HTR-8/SVneo (cell line): Measurements from ENCODE around the gene ELOVL5.
"Not testable (repeated sequence)": the region's sequence is repeated elsewhere in the genome, so short reads cannot be mapped to it uniquely, and the experiment has no call there.

Experiments used
- DNase-seq: peaks from one replicate; pipeline ENCODE4 v3.0.0; 2011; ENCODE audit warnings: low spot score, mixed read lengths; ENCODE audit not compliant: insufficient read length
- FAIRE-seq: peaks from 2 replicates; lab custom pipeline; 2011; peaks lifted over from hg19 to GRCh38; lab: Jason Lieb, UNC

Gene ELOVL5

GRCh38 chr6:53333439-53334408, 15.0 kb downstream of the ELOVL5 start:
- DNase-seq = no peak
- FAIRE-seq = no peak

GRCh38 chr6:53331678-53332077, 17.1 kb downstream of the ELOVL5 start:
- FAIRE-seq (no peak), DNase-seq (no peak)

DNA sequence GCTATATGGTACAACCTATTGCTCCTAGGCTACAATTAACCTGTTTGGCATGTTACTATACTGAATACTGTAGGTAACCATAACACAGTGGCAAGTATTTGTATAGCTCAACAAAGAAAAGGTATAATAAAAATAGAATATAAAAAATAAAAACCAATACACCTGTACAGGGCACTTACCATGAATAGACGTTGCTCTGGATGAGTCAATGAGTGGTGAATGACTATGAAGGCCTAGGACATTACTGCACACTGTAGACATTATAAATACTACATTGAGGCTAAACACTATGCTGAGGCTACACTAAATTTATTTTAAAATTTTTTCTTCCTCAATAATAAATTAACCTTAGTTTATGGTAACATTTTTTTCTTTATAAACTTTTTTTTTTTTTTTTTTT, 18.6 kb downstream of the ELOVL5 start:
- DNase-seq = no peak
- no peak for FAIRE-seq

DNA sequence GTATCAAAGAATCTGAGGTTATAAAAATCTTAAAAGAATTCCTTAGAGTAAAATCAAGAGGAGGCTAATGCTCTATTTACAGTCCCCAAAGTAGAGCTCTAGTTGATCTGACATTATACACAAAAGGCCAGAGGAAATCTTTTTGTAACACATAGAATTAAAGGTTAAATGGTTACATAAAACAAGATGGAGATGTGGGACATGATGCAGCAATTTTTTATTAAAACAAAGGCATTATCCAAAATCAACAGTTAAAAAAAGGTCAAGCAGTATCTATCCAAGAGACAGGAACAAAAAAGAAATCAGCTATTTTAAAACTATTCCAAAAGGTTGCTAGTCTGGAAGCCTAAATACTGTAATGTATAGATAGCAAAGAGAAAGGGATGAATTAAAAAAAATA, 20.4 kb downstream of the ELOVL5 start:
- DNase-seq (no peak), FAIRE-seq (no peak)

GRCh38 chr6:53327017-53327395, 21.7 kb downstream of the ELOVL5 start:
- peak; percentile 74 for FAIRE-seq
- DNase-seq = no peak

DNA sequence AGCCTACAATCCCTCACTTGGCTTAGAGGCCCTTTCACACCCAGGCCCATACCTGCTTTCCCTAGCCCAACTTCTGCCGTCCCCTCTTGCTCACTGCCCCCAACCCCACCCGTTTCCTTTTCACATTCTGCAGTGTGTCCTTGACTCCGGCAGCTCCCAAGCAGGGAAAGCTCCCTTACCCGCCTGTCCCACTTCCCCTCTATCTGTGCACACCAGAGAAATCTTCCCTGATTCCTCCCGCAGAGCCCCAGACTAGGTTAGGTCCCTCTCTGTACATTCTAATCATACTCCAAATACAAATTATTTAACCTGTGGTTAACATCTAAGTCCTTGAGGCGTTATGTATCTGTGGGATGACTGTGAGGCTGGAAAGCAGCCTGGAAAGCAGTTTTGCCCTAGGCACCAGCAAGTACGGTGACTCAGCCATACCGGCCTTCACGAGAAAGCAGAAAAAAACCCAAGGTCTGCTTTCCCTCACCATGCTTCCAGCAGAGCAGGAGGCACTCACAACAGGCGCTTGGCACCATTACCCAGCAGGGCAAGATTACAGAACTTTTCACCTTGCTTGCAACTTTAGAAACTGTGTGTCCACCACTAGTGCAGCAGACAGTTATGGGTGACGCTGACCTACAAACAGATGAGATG, 22.3 kb downstream of the ELOVL5 start:
- FAIRE-seq = peak; percentile 80
- peak; percentile 79 for DNase-seq

DNA sequence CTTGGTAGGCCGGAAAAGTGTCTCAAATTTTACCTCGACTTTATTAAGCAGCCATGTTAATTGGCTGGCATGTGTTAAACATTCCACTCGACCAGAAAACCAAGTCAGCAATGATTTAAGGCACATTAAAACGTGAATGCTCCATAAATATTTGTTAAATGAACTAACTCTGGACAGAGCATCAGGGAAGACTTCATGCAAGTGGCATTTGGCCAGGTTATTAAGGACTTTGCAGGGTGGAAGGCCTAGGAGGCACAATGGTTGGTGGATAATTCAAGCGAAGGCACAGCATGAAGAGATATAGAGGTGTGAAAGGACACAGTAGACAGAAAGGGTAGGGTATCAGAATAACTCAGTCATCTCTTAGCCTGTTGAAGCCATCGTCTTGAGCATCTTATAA, 23.0 kb downstream of the ELOVL5 start:
- DNase-seq (no peak), FAIRE-seq (no peak)

DNA sequence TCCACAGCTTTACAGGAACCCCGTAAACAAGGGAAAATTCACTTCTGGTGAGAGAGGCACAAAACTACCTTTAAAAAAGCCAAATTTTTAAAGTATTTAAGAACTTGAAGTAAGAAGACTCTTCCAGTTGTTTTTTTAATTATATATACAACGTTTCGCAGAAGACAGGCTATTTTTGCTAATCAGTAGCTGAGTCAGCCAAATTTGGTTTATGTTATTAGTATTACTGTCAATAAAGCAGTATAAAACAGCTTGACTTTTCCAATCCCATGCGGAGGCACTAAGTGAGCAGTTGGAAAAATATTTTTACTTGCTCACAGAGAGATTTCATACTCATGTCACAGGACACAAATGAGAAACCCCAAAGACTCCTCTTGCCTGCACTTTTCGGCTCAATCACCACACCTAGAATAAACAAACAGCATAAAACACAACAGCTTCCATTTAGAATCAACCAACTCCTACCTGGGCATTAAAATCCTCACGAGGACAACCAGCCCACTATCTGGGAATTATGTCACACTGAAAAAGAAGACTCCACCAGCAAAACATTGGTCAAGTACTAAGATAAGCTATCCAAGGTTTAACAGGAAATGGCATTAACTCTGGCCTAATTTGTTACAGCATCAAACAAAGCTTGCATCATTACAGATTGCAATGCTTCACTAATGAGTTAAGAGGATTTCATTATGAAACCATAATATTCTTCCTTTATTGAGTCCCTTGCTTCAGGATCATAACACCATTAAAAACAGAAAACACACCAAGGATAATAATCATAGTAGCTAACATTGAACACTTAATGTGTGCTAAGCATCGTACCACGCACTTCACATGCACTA, 26.3 kb downstream of the ELOVL5 start:
- no peak for DNase-seq
- FAIRE-seq = no peak

GRCh38 chr6:53321701-53322100, 27.0 kb downstream of the ELOVL5 start:
- FAIRE-seq (no peak), DNase-seq (no peak)

DNA sequence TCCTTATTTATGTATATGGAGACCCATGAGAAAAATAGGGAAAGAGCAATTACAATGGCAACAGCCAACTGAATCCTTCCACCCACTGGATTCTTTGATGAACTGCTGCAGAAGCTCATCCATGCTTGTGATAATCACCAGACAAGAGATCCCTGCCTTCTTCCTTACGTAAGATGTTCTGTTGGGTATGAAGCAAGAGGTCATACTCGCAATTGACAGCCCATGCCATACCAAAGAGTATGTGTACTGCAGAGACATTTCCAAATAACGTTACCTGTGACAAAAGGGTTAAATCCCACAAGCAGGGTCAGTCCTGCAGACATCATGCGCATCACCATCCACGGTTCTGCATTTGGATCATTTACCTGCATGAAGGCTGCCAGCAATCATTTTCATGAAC, 27.8 kb downstream of the ELOVL5 start:
- DNase-seq (no peak), FAIRE-seq (no peak)

GRCh38 chr6:53318429-53318828, 30.3 kb downstream of the ELOVL5 start:
- no peak for FAIRE-seq

GRCh38 chr6:53317861-53318260, 30.9 kb downstream of the ELOVL5 start:
- DNase-seq = no peak
- FAIRE-seq = no peak

More at GRCh38 chr6:53318429-53318828, 30.3 kb downstream of the ELOVL5 start:
- DNase-seq = no peak

GRCh38 chr6:53317299-53317698, 31.5 kb downstream of the ELOVL5 start:
- FAIRE-seq, DNase-seq: not testable (repeated sequence)

DNA sequence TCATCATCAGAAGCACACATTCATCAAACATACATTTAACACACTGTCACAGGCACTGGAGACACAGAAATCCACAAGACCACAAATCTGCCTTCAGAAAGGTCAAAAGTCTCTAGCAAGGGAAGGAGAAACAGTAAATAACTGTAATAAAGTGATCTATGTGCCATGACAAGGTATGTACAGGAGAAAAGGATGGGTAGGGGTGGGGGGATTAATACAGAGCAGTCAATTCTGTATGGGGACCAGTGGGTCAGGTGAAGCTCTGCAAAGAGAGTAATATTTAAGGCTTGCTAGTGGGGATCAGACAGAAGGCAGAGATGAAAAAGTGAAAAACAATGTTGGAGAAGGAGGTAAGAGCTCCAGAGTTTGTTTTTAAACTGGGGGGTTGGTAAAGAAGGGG, 32.6 kb downstream of the ELOVL5 start:
- no peak for FAIRE-seq
- DNase-seq = no peak

- DNase-seq (no peak), FAIRE-seq (no peak)
Measured at GRCh38 chr6:53315086-53315724, 33.5 kb downstream of the ELOVL5 start.

DNA sequence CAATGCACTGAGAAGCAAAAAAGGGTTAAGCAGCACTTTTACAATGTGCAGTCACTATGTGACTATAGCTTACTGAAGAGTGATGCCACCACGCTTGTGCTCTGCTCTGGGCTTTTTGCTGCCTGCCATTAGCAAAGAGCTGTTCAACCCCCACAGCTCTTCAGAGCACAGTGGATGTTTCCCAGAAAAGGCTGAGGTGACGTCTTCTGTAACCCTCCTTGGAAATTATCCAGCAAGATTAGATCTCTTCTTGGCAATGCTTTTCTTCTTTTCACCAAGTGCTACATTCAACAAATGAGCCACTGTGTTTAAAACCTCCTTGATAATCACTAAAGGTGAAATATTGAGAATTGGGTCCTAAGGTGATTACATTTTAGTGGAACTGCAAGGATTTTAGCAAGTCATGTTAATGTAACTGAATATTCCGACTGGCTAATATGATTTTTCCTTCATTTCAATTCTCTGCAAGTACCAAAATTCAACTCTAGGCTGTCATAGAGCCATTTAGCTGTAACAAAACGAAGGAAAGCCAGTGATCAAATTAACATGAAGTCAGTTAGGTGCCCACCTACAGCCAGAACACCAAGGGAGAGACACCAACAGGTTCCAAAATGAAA, 34.9 kb downstream of the ELOVL5 start:
- FAIRE-seq = no peak
- no peak for DNase-seq

GRCh38 chr6:53312355-53312754, 36.4 kb downstream of the ELOVL5 start:
- DNase-seq (no peak), FAIRE-seq (no peak)

GRCh38 chr6:53311586-53311935, 37.2 kb downstream of the ELOVL5 start:
- FAIRE-seq = no peak
- DNase-seq = no peak

DNA sequence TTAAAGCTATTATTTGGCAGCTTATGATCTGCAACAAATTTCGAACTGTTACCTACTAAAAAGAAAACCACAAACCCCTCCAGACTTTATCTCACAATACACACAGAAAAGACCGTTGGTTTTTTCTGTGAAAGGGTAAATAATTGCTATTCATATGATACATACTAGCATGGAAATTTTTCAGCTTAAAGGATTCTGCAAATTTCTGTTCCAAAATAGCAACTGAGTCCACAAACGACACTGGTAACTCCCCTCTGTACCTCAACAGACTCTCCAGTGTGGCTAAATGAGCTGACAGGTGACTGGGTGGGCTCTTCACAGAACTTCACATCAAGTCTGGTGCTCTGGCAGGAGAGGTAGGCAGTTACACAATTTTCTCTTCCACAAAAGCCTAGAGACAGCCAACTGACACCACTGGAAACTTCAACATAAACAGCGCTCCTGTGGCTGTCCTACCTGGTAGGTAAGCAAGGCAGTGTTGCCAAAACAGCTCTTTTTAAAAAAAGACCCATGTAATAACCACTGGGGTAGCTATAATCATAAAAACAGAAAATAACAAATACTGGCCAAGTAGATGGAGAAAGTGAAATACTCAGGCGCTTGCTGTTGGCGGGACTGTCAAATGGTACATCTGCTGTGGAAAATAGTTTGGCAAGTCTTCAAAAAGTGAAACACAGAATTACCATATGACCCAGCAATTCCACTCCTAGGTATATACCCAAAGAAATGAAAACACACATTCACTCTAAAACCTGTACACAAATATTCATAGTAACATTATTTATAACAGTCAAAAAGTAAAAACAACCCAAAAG, 37.8 kb downstream of the ELOVL5 start:
- no peak for FAIRE-seq

More for the DNA sequence above, 37.8 kb downstream of the ELOVL5 start:
- no peak for DNase-seq
